HG03432 (cell line): Measurements from ENCODE around the gene DRC3.

Experiments used
- ATAC-seq: cut with Tn5 transposase; IDR thresholded peaks from one replicate; pipeline ENCODE4 v1.9.1; 2021; ENCODE audit warnings: mild to moderate bottlenecking, moderate library complexity; ENCODE audit not compliant: unreplicated experiment

DRC3 gene

DNA sequence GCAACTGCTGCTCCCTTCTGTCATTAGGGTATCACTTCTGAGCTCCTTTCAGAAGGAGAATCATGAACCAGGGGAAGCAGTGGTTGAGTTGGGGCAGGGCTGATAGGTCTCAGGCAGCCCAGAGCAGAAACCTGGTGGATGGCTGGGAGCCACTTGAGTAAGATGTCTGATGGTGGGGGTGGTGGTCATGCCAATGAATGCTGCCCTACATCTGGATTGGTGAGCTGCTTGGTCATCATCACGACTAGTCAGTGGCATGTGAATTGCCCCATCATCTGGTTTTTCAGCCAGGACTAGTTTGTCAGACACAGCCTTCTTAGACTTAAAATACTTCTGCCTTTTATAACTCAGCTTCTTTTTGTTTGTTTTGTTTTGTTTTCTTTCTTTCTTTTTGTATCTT, 69.1 kb downstream of the DRC3 start:
- ATAC-seq = no peak

DNA sequence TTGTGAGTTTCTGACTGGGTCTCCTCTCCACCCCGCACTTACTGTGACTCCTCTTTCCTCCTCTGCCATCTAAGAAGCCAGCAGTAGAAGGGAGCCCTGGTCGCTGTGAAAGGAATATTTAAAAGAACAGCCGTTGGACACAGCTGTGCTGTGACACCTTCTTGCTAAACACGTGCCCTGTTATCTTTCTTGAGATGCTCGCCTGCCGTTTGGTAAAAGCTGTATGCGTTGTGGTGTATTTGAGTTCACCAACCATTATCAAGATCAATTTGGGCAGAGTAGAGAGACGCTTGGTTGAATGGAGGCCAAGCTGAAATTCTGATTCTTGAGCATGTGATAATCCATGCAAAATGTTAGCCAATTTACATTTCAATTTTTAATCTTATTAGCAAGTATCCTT, 70.3 kb downstream of the DRC3 start:
- no peak for ATAC-seq

DNA sequence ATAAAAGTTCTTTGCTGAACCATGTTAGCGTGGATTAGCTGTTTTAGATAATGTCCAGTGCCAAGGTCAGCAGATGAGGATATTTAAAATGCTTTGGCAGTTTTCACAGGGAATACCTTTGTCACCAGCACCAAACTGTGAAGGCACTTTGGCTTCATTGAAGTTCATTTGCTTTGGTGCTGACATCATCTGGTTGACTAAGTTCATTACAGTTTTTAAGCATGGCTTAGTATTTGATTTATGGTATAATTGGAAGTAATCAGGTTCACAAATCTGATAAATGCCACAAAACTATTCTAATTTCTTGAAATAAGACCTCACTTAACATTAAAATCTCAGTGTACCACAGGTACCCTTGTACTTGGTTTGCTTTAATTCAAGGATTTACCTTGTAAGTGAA, 70.8 kb downstream of the DRC3 start:
- no peak for ATAC-seq

DNA sequence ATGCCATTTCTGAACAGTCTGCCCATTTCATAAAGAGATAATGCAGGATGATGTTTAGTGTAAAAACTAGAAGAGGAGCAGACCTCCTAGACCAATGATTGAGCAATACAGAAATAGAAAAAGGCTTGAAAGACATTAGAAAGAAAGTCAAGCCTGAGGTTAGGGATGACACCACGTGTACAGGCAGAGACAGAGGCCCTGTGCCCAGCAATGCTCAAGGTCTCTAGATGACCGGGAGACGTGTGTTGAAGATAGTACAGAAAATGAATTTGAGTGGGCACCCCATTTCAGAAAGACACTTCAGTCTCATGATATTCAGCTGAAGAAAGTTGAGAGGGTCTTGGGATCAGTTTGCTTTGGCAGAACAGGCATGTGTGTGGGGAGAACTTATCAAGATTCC, 71.9 kb downstream of the DRC3 start:
- ATAC-seq = no peak

DNA sequence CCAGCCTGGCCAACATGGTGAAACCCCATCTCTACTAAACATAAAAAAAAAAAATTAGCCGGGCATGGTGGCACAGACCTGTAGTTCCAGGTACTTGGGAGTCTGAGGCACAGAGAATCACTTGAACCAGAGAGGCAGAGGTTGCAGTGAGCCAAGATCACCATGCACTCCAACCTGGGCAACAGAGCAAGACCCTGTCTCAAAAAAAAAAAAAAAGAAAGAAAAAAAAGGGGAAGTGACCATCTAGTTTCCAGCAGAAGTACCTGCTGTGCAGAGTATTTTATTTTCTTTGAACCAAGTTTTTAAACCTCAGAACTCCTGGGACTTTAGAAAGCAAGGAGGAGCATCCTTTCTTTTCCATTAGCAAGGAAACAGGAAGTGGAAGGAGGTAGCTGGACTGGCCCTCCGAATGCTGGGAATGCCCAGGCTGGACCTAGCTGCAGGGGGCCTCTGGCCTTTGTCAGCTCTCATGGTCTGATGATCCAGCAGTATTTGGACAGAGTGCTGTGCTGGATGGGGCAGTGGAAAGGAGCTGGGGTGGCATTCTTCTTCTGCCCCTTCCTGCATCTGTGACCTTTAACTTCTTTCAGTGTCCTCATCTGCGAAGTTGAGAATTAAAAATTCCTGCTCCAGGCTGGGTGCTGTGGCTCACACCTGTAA, 73.2 kb downstream of the DRC3 start:
- ATAC-seq = no peak

GRCh38 chr17:18055597-18055996, 82.9 kb downstream of the DRC3 start:
- ATAC-seq = no peak

- no peak for ATAC-seq
Observed at GRCh38 chr17:18056214-18056613, 83.6 kb downstream of the DRC3 start.

DNA sequence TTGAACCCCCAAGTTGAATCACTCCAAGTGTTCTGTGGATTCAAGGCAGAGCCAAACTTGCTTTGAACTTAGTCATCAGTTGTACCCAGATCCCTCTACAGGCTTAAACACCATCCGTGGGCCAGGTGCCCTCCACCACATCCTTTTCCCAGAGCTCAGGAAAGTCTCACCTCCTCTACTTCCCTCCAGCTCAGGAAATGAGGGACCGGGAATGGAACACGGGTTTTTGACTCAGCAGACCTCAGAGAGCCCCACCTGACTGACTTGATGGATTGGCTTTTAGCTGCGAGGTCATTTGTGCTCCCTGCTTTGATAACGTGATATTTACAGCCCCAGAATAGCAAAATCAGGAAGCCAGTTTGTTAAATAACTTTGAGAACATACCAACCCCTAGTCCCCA, 86.6 kb downstream of the DRC3 start:
- no peak for ATAC-seq

- no peak for ATAC-seq
Observed at GRCh38 chr17:18064053-18064452, 91.4 kb downstream of the DRC3 start.

GRCh38 chr17:18065546-18065945, 92.9 kb downstream of the DRC3 start:
- ATAC-seq = no peak
